Fibroblast of peridontal ligament (primary cell): Measurements from ENCODE around the gene MAPK6.
"Not testable (repeated sequence)": the region's sequence is repeated elsewhere in the genome, so short reads cannot be mapped to it uniquely, and the experiment has no call there.

Source experiments
- DNase-seq: peaks from one replicate; pipeline ENCODE4 v3.0.0-alpha.2; 2010; ENCODE audit errors: extremely low read depth

The MAPK6 gene

GRCh38 chr15:52042051-52042851 is 23.2 kb downstream of the MAPK6 start:
- DNase-seq: no peak

GRCh38 chr15:52045795-52046298 is 26.8 kb downstream of the MAPK6 start:
- DNase-seq: peak; percentile 48

GRCh38 chr15:52046552-52046951 is 27.5 kb downstream of the MAPK6 start:
- DNase-seq: not testable (repeated sequence)

DNA sequence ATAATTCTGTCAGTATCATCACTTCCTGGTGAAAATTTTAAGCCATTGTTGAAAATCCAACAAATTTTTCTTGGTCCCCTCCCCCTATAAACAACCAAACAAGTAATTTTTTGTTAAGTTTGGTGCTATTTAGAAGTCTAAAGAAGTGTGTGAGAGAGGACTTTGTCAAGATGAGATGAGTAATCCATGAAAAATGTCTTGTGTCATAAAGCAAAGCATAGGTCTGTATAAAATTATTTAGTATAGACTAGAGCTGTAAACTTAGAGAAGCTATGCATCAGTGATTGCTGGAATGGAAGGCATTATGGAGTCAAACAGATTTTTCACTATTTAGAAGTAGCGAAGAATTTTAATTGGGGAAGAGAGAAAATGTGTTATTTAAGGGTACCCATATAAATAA is 31.4 kb downstream of the MAPK6 start:
- DNase-seq: peak; percentile 55

GRCh38 chr15:52052066-52052935 is 33.3 kb downstream of the MAPK6 start:
- DNase-seq: peak; percentile 26

DNA sequence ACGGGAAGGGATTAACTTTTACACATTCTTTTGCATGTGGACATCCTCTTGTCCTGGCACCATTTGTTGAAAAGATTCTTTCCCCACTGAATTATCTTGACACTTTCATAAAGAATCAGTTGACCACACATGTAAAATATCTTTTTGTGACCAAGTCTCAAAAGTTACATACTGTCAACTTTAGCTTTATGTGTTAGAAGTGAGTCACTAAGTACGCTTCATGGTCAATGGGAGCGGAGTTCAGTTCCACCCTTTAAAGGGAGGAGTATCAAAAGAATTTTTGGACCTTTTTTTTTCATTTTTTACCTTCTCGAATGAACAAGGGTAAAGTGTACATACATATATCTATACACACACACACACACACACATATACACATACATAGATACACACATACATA is 35.4 kb downstream of the MAPK6 start:
- DNase-seq: no peak

GRCh38 chr15:52054858-52055257 is 35.8 kb downstream of the MAPK6 start:
- DNase-seq: not testable (repeated sequence)

DNA sequence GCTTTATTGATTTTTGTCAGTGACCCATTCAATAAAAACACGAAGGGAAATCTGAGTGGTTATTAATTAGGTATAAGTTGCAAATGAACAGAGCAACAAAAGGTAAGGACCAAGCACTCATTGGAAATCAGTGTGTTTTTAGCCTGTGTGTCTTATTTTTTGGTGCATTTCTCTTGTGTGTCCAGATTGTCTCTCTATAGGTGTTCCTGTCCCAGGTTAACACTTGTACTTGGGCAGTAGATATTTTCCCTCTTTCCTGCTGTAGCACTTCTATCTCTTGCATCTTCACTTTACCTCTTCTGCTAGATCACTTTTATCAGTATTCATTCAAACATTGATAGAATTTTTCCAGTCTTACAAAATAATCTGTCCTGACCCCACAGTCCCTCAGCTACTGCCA is 37.0 kb downstream of the MAPK6 start:
- no peak for DNase-seq

DNA sequence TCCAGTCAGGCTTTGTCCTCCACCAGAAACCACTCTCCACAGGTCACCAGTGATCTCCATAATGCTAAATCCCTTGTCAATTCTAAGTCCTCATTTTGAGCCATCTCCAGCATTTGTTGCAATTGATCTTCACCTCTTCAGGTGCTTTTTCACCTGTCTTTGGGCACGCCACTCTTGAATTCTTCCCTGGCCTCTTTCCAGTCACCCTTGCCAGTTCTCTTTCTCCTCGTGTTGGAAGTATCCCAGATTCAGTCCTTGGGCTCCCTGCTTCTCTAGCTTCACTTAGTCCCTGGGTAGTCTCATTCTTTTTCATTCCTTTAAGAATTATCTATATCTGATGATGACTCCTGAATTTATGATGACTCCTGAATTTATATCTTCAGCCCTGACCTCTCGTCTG is 37.5 kb downstream of the MAPK6 start:
- DNase-seq: no peak

DNA sequence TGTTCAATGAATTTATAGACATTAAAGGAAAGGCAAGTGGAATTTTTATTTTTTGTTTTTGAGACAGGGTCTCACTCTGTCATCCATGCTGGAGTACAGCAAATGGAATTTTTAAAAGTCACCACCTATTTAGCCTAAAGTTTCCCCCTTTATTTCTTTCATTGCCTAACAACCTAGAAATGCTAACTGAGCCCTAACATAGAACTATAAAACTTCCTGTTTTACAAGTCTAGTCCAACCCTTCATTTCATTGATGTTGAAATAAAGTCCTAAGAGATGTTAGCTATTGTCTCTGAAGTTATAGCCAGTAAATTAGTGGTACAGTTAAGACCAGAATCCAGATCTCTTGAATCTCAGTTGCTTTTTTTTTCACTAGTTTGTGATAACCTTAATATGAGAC is 39.0 kb downstream of the MAPK6 start:
- DNase-seq: no peak

DNA sequence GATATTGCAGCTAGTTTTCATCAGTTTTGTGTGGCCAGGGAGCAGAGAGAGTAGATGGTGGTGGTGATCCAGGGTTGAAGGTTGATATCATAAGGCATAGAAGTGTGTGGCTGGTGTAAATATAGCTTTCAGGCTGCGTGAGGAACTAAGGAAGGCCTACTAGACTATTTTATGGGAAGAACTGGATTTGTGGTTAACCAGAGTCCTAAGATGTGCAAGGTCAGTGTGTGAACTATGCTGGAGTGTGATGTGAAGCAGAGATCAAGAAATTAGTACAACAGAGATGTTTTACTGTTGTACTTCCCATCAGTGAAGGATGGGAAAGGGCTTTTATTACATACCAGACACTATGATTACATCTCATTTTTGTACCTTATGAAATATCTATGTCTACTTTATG is 41.5 kb downstream of the MAPK6 start:
- DNase-seq: no peak

GRCh38 chr15:52066842-52067544 is 48.0 kb downstream of the MAPK6 start:
- DNase-seq: no peak

DNA sequence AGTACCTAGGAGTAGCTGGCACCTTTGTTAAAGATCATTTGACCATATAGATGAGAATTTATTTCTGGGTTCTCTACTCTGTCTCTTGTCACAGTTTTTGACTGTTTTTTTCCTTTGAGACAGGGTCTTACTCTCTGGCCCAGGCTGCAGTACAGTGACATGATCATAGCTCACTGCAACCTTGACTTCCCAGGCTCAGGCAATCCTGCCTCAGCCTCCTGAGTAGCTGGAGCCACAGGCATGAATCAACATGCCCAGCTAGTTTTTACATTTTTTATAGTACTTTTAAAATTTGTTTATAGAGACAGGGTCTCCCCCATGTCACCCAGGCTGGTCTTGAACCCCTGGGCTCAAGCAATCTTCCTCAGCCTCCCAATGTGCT is 48.5 kb downstream of the MAPK6 start:
- no peak for DNase-seq

GRCh38 chr15:52068004-52068615 is 49.1 kb downstream of the MAPK6 start:
- DNase-seq: peak; percentile 42

DNA sequence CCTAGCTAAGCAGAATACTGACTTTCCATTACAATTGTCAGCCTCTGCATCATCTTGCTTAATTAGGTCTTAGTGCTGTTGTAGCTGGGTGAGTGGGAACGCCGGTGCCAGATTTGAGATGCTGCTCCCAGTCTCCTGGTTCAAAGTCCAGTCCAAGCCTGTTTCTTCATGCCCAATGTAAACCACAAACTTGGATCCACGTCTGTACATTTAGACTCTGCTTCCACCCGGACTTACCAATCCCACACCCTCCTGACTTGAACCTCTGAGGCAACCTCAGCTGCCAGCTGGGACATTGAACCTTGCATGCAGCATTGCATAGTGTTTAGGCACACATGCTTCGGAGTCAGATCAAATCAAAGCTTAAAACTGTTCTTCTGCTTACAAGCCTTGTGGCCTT is 50.5 kb downstream of the MAPK6 start:
- DNase-seq: peak; percentile 43

DNA sequence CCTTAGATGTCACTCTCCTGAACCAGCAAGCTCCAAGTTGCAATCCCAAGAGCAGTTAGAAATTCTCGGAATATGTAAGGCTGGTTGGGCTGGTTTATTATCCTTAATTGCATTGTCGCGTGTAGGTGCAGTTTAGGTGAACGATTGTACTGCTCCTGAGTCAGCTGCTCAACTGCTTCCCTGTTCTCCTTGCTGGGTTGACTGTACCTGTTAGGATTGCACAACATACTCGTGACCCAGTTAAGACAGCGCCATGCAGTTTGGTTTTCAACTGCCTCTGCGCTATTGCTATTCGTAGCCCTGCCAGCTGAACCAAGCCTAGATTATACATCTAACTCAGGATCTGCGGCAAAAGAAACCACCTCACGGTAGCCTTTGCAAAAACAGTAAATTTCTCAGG is 52.6 kb downstream of the MAPK6 start:
- no peak for DNase-seq

- peak; percentile 77 for DNase-seq
Measured at GRCh38 chr15:52076889-52077781, 58.1 kb downstream of the MAPK6 start.

DNA sequence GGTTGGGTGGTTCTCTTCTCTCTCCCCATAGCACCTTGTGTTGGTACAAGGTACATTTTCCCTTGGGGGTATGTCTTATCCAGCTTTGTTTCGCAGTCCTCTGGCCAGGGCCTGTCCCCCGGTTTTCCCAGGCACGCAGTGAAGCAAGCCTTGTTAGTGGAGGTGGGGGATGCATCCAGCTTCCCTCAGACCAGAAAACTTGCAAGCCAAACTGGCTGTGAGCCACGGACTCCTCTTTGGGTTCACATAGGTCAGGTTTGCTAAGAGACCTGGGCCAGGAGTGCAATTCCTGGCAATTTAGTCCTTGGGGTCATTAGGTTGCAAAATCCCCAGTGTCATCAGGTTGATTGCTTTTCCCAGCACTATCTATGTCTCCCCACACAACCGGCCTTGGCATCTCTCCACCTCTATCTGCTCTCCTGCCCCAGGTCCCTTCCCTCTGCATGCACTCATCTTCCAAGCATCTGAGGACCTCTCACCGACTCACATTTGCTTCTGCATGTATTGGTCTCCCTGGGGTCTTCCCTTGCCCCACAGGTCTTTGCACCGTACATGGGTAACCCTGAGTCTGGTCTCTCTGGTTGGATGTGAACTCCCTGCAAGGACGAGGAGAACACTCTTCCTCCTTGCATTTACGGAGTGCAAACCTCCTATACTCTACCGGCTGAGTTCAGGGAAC is 59.3 kb downstream of the MAPK6 start:
- no peak for DNase-seq

DNA sequence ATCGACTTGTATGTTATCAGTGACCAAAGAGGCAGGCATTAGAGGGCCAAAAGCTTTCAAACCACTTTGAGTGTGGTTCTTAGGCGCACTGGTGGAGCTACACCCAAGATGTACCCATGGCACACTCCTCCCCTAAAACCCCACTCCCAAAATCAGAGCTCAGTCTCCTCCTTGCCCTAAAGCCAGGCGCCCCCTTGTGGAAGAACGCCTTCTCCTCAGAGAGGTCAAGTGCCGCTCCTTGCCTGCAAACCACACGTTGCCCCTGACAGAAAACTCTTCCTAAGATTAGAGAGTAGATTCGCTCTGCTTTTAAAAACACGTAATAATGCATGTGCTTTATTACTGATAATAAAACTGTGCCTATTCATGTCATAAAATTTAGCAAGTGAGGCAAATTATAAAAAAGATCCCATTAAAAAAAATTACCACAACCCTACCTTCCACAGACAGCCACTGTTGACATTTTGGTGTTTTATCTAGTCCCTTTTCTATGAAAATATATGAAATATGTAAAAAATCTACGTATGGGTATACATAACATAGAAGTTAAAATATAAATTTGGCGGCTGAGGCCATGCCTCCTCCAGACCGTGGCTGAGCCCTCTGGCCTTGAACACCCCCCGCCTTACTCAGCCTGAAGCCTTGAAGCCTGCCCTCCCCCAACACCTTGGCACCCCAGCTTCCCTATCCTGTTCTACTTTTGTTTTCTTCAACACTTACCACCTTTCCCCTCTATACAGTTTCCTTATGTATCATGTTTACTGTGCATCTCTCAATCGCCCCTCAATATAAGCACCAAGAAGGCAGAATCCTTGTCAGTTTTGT is 60.1 kb downstream of the MAPK6 start:
- DNase-seq: peak; percentile 58
